SK-N-SH (cell line): ENCODE results near the gene OTOA. TPM values are rescaled to one million over a fixed set of nuclear protein-coding genes. Genes with fewer than 3 reads are reported as not detected.

ENCODE experiments used
- CTCF ChIA-PET: fragments of 300-600, 350-600 bp; formaldehyde crosslinking; extraction: SDS; loops from one replicate; lab custom pipeline; 2021; lab: Yijun Ruan, JAX
- POLR2A ChIA-PET: fragments of 350-600 bp; sonication (Branson Sonifier 250); formaldehyde crosslinking; extraction: SDS; loops from one replicate; lab custom pipeline; 2020; ENCODE audit warnings: antibody characterized with exemption, inconsistent platforms; lab: Yijun Ruan, JAX
- DNase-seq: peaks from one replicate; pipeline ENCODE4 v3.0.0; 2012
- H2AFZ ChIP-seq: fragments of 200-600 bp; sonication (generic); 2 replicates; pipeline ENCODE4 v1.8.1; 2016; ENCODE audit warnings: antibody characterized with exemption, mild to moderate bottlenecking, low read depth
- H3F3A ChIP-seq: fragments of 200-600 bp; sonication (generic); replicated peaks from 2 replicates; pipeline ENCODE3; 2016; ENCODE audit warnings: antibody characterized with exemption, mild to moderate bottlenecking; ENCODE audit not compliant: insufficient read depth
- H3K27ac ChIP-seq, 2 experiments: fragments of 200-500 bp in 1 of 2; fragments of 200-600 bp in 1 of 2; sonication (Bioruptor generic) in 1 of 2; sonication (generic), shearing (Covaris generic) in 1 of 2; 2 replicates each; pipeline versions ENCODE4 v1.5.1 to v1.6.1; 2014 to 2016; ENCODE audit warnings: low read depth in 2 of 2, inconsistent platforms in 1 of 2, low read length in 1 of 2, mild to moderate bottlenecking in 1 of 2, mixed read lengths in 1 of 2
- H3K27me3 ChIP-seq: fragments of 200-600 bp; sonication (generic), shearing (Covaris generic); 2 replicates; pipeline ENCODE4 v1.6.1; 2016; ENCODE audit warnings: mixed run types; ENCODE audit not compliant: insufficient read depth
- H3K36me3 ChIP-seq, 2 experiments: fragments of 200-500 bp in 1 of 2; fragments of 200-600 bp in 1 of 2; sonication (Bioruptor generic) in 1 of 2; sonication (generic) in 1 of 2; replicated peaks in 1 of 2; 2 replicates each; pipeline versions ENCODE3 to v1.5.1; 2014 to 2016; ENCODE audit warnings: low read length in 1 of 2, mild to moderate bottlenecking in 1 of 2; ENCODE audit not compliant: insufficient read depth in 2 of 2, control insufficient read depth in 1 of 2
- H3K4me1 ChIP-seq, 2 experiments: fragments of 200-500 bp in 1 of 2; fragments of 200-600 bp in 1 of 2; sonication (Bioruptor generic) in 1 of 2; sonication (generic), shearing (Covaris generic) in 1 of 2; 2 replicates each; pipeline versions ENCODE4 v1.5.1 to v1.6.1; 2014 to 2016; ENCODE audit warnings: low read depth in 1 of 2, low read length in 1 of 2, mixed run types in 1 of 2; ENCODE audit not compliant: insufficient read depth in 2 of 2, control insufficient read depth in 1 of 2
- H3K4me2 ChIP-seq: fragments of 200-600 bp; sonication (generic), shearing (Covaris generic); 2 replicates; pipeline ENCODE4 v1.6.1; 2017; ENCODE audit warnings: mixed run types
- H3K4me3 ChIP-seq, 2 experiments: fragments of 200-500 bp in 1 of 2; fragments of 200-600 bp in 1 of 2; sonication (Bioruptor generic) in 1 of 2; sonication (generic), shearing (Covaris generic) in 1 of 2; 2 replicates each; pipeline versions ENCODE4 v1.5.1 to v1.8.1; 2014 to 2016; ENCODE audit warnings: low read depth in 2 of 2, inconsistent platforms in 1 of 2, low read length in 1 of 2, mild to moderate bottlenecking in 1 of 2, mixed read lengths in 1 of 2, moderate library complexity in 1 of 2
- H3K79me2 ChIP-seq: fragments of 200-600 bp; sonication (generic); 2 replicates; pipeline ENCODE4 v1.8.1; 2017; ENCODE audit warnings: mild to moderate bottlenecking; ENCODE audit not compliant: insufficient read depth
- H3K9ac ChIP-seq: fragments of 200-600 bp; sonication (generic); 2 replicates; pipeline ENCODE4 v1.6.1; 2017; ENCODE audit warnings: mixed run types
- H3K9me2 ChIP-seq: fragments of 200-600 bp; sonication (generic); 2 replicates; pipeline ENCODE4 v1.6.1; 2017; ENCODE audit warnings: mixed run types
- H3K9me3 ChIP-seq: fragments of 200-600 bp; sonication (generic); 2 replicates; pipeline ENCODE4 v1.6.1; 2017; ENCODE audit warnings: mixed run types, mild to moderate bottlenecking, moderate library complexity
- H4K20me1 ChIP-seq: fragments of 200-600 bp; sonication (generic); 2 replicates; pipeline ENCODE4 v1.6.1; 2017; ENCODE audit warnings: mild to moderate bottlenecking, mixed run types; ENCODE audit not compliant: insufficient read depth
- CHD2 ChIP-seq: fragments of 150-350 bp; IDR thresholded peaks from 2 replicates; pipeline ENCODE4 v1.6.1; 2018; ENCODE audit warnings: low read length; ENCODE audit not compliant: partially characterized antibody
- CTCF ChIP-seq: fragments of 200-600 bp; sonication (generic); IDR thresholded peaks from 2 replicates; pipeline ENCODE4 v1.6.1; 2017; ENCODE audit warnings: antibody characterized with exemption, mild to moderate bottlenecking, moderate library complexity
- ELF1 ChIP-seq: IDR thresholded peaks from 2 replicates; pipeline ENCODE4 v1.4.0; 2012
- EP300 ChIP-seq, 2 experiments: IDR thresholded peaks; 2 replicates each; pipeline versions ENCODE4 v1.4.0 to v1.6.1; 2012; ENCODE audit warnings: borderline replicate concordance in 1 of 2, low read depth in 1 of 2, low read length in 1 of 2
- FOSL2 ChIP-seq: IDR thresholded peaks from 2 replicates; pipeline ENCODE4 v1.4.0; 2012; ENCODE audit warnings: low read depth, mild to moderate bottlenecking, moderate library complexity, borderline replicate concordance
- FOXM1 ChIP-seq: IDR thresholded peaks from 2 replicates; pipeline ENCODE4 v1.4.0; 2012; ENCODE audit warnings: low read depth, mild to moderate bottlenecking
- GABPA ChIP-seq: IDR thresholded peaks from 2 replicates; pipeline ENCODE4 v1.4.0; 2012; ENCODE audit warnings: low read depth, mild to moderate bottlenecking
- JUND ChIP-seq: IDR thresholded peaks from 2 replicates; pipeline ENCODE4 v1.4.0; 2012
- MEF2A ChIP-seq: IDR thresholded peaks from 2 replicates; pipeline ENCODE4 v1.4.0; 2012; ENCODE audit warnings: low read depth, borderline replicate concordance
- NRF1 ChIP-seq: IDR thresholded peaks from 2 replicates; pipeline ENCODE4 v1.6.1; 2012; ENCODE audit warnings: low read depth, mild to moderate bottlenecking, low read length
- PBX3 ChIP-seq: IDR thresholded peaks from 2 replicates; pipeline ENCODE4; 2012
- POLR2AphosphoS5 ChIP-seq: IDR thresholded peaks from 2 replicates; pipeline ENCODE4 v1.6.1; 2012; ENCODE audit warnings: low read depth, low read length
- RCOR1 ChIP-seq: fragments of 150-350 bp; IDR thresholded peaks from 2 replicates; pipeline ENCODE4 v1.6.1; 2017; ENCODE audit warnings: antibody characterized with exemption, low read length
- RFX5 ChIP-seq: IDR thresholded peaks from 2 replicates; pipeline ENCODE4 v1.6.1; 2012; ENCODE audit warnings: mild to moderate bottlenecking, improper control_type of control experiment, low read length
- SMC3 ChIP-seq: IDR thresholded peaks from 2 replicates; pipeline ENCODE4 v1.6.1; 2012; ENCODE audit warnings: low read depth, low read length, improper control_type of control experiment
- TAF1 ChIP-seq: IDR thresholded peaks from 2 replicates; pipeline ENCODE4 v1.6.1; 2012; ENCODE audit warnings: low read depth, mild to moderate bottlenecking, low read length, moderate library complexity, borderline replicate concordance
- TCF12 ChIP-seq: IDR thresholded peaks from 2 replicates; pipeline ENCODE4 v1.4.0; 2012
- TEAD4 ChIP-seq: IDR thresholded peaks from 2 replicates; pipeline ENCODE4 v1.4.0; 2012; ENCODE audit warnings: mild to moderate bottlenecking, borderline replicate concordance; ENCODE audit not compliant: insufficient read depth
- USF1 ChIP-seq: IDR thresholded peaks from 2 replicates; pipeline ENCODE4 v1.4.0; 2012; ENCODE audit warnings: low read depth, borderline replicate concordance
- USF2 ChIP-seq: fragments of 150-350 bp; IDR thresholded peaks from 2 replicates; pipeline ENCODE4 v1.6.1; 2017; ENCODE audit warnings: antibody characterized with exemption, low read length, low read depth, borderline replicate concordance
- YY1 ChIP-seq: IDR thresholded peaks from 2 replicates; pipeline ENCODE4 v1.4.0; 2012; ENCODE audit warnings: low read depth, mild to moderate bottlenecking
- WGBS: methylation state at CpG from one replicate; pipeline ENCODE4 v1.1.6; 2017; ENCODE audit warnings: low lambda C conversion rate; 5-methylcytosine and 5-hydroxymethylcytosine counted together
- polyA plus RNA-seq, 3 experiments: library from polyadenylated mRNA; depleted of rRNA; stranded (reverse); fragments of >200 nt; gene quantifications; 2 replicates each; pipeline ENCODE4 v1.2.3, GENCODE V29; 2012
- TF ChIP-seq, protein P1 (sequence below): fragments of 150-350 bp; IDR thresholded peaks from 2 replicates; pipeline ENCODE4 v1.6.1; 2016; ENCODE audit warnings: mild to moderate bottlenecking, low read depth, low read length

Gene OTOA
- polyA plus RNA-seq, 1 of the 3 experiments (the other 2 are of a cell fraction): 0.02 TPM

DNA sequence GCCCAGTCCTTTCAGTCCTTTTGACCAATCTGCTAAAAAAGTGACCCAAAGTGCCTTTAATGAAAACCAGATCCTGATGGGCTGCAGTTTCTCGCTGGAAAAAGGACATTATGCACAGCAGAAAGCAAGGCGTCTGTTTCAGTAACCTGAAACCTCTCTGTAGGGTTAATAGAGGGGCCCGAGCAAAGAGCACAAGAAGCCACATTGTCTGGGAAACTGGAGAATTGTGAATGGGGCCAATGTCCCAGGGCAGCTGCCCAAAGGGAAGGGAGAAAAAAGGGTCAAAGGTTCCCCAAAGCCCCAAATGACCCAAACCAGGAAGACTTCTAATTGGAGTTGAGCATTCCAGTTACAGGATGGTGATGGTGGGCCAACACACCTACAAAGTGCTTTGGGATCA, 3.0 kb downstream of the OTOA start:
- Histone ChIP-seq H3K36me3 (no peaks in the 10 kb centered on the region), H3K27me3 (0 out of 2 replicates have a peak, but pooled peaks cover 12% of the 10 kb centered on the region), H4K20me1 (no peaks in the 10 kb centered on the region), H3K9me2 (no peaks in the 10 kb centered on the region), H3K27ac (peak overlapping the region in 1 of 2 experiments; percentile 3; a peak in 1 of 4 replicates), H3K79me2 (no peaks in the 10 kb centered on the region), H3K4me1 (peaks cover 0 to 9% of the 10 kb centered on the region in 2 experiments; a peak in 1 of 4 replicates), H2AFZ (no peak overlapping the region), H3F3A (peaks cover under 1% of the 10 kb centered on the region), H3K9ac (no peak overlapping the region), H3K9me3 (no peaks in the 10 kb centered on the region), H3K4me3 (no peak overlapping the region), H3K4me2 (no peak overlapping the region)
- POLR2A ChIA-PET: no interaction called here
- 30% methylated on average over 3 of the region's 3 CpGs for WGBS
- peak; percentile 34 for DNase-seq
- TF ChIP-seq RFX5: no peak
- no peak for TF ChIP-seq EP300 (IDR thresholded peaks at IDR 0.05; ENCODE audit: borderline replicate concordance in 1 of 2, low read depth in 1 of 2, low read length in 1 of 2)
- no peak for TF ChIP-seq CTCF
- peak; percentile 46; the same call in 1 of the 2 replicates for TF ChIP-seq TCF12
- CTCF ChIA-PET: interaction anchor here (4.2 kb wide), 1 partner anchor 10 kb away, joined by 28 read pairs; no protein-coding TSS in a partner anchor

- 85% methylated on average over 3 of the region's 3 CpGs for WGBS
- Histone ChIP-seq H3K9ac (no peak overlapping the region), H2AFZ (no peak overlapping the region), H3K27me3 (0 out of 2 replicates have a peak, but pooled peaks cover 12% of the 10 kb centered on the region), H3F3A (no peaks in the 10 kb centered on the region), H3K79me2 (no peaks in the 10 kb centered on the region), H4K20me1 (no peaks in the 10 kb centered on the region), H3K36me3 (no peaks in the 10 kb centered on the region), H3K4me2 (no peak overlapping the region), H3K9me2 (no peaks in the 10 kb centered on the region), H3K4me1 (peaks cover 0 to 9% of the 10 kb centered on the region in 2 experiments; a peak in 1 of 4 replicates), H3K4me3 (no peak overlapping the region), H3K27ac (no peak overlapping the region), H3K9me3 (no peaks in the 10 kb centered on the region)
- POLR2A ChIA-PET: no interaction called here
- DNase-seq: no peak
- TF ChIP-seq FOSL2 (no peak), PBX3 (no peak), USF2 (no peak), USF1 (no peak), GABPA (no peak), YY1 (no peak), NRF1 (no peak), TAF1 (no peak), RCOR1 (no peak), JUND (no peak), POLR2AphosphoS5 (no peak), SMC3 (no peak), ELF1 (no peak), CHD2 (no peak), FOXM1 (no peak), TEAD4 (no peak), RFX5 (no peak), MEF2A (no peak)
- TF ChIP-seq, protein P1, sequence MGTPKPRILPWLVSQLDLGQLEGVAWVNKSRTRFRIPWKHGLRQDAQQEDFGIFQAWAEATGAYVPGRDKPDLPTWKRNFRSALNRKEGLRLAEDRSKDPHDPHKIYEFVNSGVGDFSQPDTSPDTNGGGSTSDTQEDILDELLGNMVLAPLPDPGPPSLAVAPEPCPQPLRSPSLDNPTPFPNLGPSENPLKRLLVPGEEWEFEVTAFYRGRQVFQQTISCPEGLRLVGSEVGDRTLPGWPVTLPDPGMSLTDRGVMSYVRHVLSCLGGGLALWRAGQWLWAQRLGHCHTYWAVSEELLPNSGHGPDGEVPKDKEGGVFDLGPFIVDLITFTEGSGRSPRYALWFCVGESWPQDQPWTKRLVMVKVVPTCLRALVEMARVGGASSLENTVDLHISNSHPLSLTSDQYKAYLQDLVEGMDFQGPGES: no peak
- CTCF ChIA-PET: interaction anchor here (1.5 to 4.2 kb wide), 2 partner anchors 11 to 41 kb away, joined by 6 to 28 read pairs; no protein-coding TSS in a partner anchor
Observed at GRCh38 chr16:21667575-21667974, 3.8 kb downstream of the OTOA start.
